Left ventricle myocardium inferior (tissue), 1 donor: ENCODE measurements around the gene TIGD6. TPM values are rescaled to one million over a fixed set of nuclear protein-coding genes. Genes with fewer than 3 reads are reported as not detected.

ENCODE experiments used
- DNase-seq: peaks from one replicate; pipeline ENCODE4 v3.0.0-alpha.2; 2020
- H3K27ac ChIP-seq: fragments of 200-600 bp; replicated peaks from 2 replicates; pipeline ENCODE4 v1.8.0; 2021
- H3K27me3 ChIP-seq: fragments of 200-600 bp; 2 replicates; pipeline ENCODE4 v1.8.0; 2021; ENCODE audit warnings: low read depth
- H3K36me3 ChIP-seq: fragments of 200-600 bp; 2 replicates; pipeline ENCODE4 v1.8.0; 2021
- H3K4me1 ChIP-seq: fragments of 200-600 bp; 2 replicates; pipeline ENCODE4 v1.8.0; 2021
- H3K4me3 ChIP-seq: fragments of 200-600 bp; 2 replicates; pipeline ENCODE4 v1.8.0; 2021; ENCODE audit warnings: mild to moderate bottlenecking, moderate library complexity
- H3K9me3 ChIP-seq: fragments of 200-600 bp; replicated peaks from 2 replicates; pipeline ENCODE4 v1.8.0; 2021
- CTCF ChIP-seq: fragments of 200-600 bp; IDR thresholded peaks from 2 replicates; pipeline ENCODE4 v1.8.0; 2021; ENCODE audit warnings: antibody characterized with exemption, mild to moderate bottlenecking, borderline replicate concordance
- intact Hi-C: fragments of 100-400 bp; cut with micrococcal nuclease; formaldehyde crosslinking; loops from one replicate; pipeline ENCODE4 v1.11.0; 2022
- total RNA-seq: library from RNA; stranded (reverse); fragmentation: NEBNext Ultra II Directional; extraction: Animal tissue kit (Norgen Biotek cat#: 25700); gene quantifications from one replicate; pipeline ENCODE4 v1.2.1, GENCODE V29; 2021
- donor health status: DM: no; HTN: yes; CAD: no; lungs with severe emphysema.

Gene TIGD6
- total RNA-seq, 1 donor from 2014 or later, result 2.8 TPM

GRCh38 chr5:149999359-149999758, 1.1 kb downstream of the TIGD6 start:
- Histone ChIP-seq H3K9me3 (no peaks in the 10 kb centered on the region), H3K27ac (peak overlapping the region; percentile 95), H3K4me1 (peaks cover 51% of the 10 kb centered on the region), H3K4me3 (peak overlapping the region; percentile 97), H3K27me3 (no peaks in the 10 kb centered on the region), H3K36me3 (peaks cover 6% of the 10 kb centered on the region)
- no peak for TF ChIP-seq CTCF
- DNase-seq, result no peak
- intact Hi-C loops, result loop anchor here (10.0 kb wide), 1 partner anchor 165 kb away; no protein-coding TSS in a partner anchor

- intact Hi-C loops, result loop anchor here (10.0 kb wide), 1 partner anchor 163 kb away; no protein-coding TSS in a partner anchor
- Histone ChIP-seq H3K9me3 (no peaks in the 10 kb centered on the region), H3K27me3 (no peaks in the 10 kb centered on the region), H3K4me1 (peaks cover 55% of the 10 kb centered on the region), H3K4me3 (no peak overlapping the region), H3K36me3 (peaks cover 6% of the 10 kb centered on the region), H3K27ac (no peak overlapping the region)
- no peak for TF ChIP-seq CTCF
- DNase-seq, result no peak
These were observed 2.2 kb downstream of the TIGD6 start for GRCh38 chr5:149998281-149998680.

GRCh38 chr5:149996205-149996890, 4.1 kb downstream of the TIGD6 start:
- no peak overlapping the region for H3K27ac ChIP-seq
- peaks cover 6% of the 10 kb centered on the region for H3K36me3 ChIP-seq
- H3K9me3 ChIP-seq, result no peaks in the 10 kb centered on the region
- no peaks in the 10 kb centered on the region for H3K27me3 ChIP-seq
- intact Hi-C loops, result loop anchor here (10.0 kb wide), 1 partner anchor 162 kb away; no protein-coding TSS in a partner anchor
- peaks cover 35% of the 10 kb centered on the region for H3K4me1 ChIP-seq
- no peak overlapping the region for H3K4me3 ChIP-seq
- no peak for TF ChIP-seq CTCF
- DNase-seq, result no peak

- H3K27me3 ChIP-seq, result no peaks in the 10 kb centered on the region
- H3K36me3 ChIP-seq, result peaks cover 6% of the 10 kb centered on the region
- H3K4me1 ChIP-seq, result peaks cover 29% of the 10 kb centered on the region
- intact Hi-C loops, result loop anchor here (10.0 kb wide), 1 partner anchor 161 kb away; no protein-coding TSS in a partner anchor
- DNase-seq, result no peak
- H3K27ac ChIP-seq, result no peak overlapping the region
- TF ChIP-seq CTCF, result no peak
- H3K4me3 ChIP-seq, result no peak overlapping the region
- no peaks in the 10 kb centered on the region for H3K9me3 ChIP-seq
These were observed 4.9 kb downstream of the TIGD6 start for GRCh38 chr5:149995385-149996204.

GRCh38 chr5:149993471-149993870, 7.0 kb downstream of the TIGD6 start:
- no peak overlapping the region for H3K27ac ChIP-seq
- no peak for DNase-seq
- intact Hi-C loops, result loop anchor here (10.0 kb wide), 1 partner anchor 159 kb away; no protein-coding TSS in a partner anchor
- TF ChIP-seq CTCF, result no peak
- H3K36me3 ChIP-seq, result peaks cover 6% of the 10 kb centered on the region
- peaks cover 13% of the 10 kb centered on the region for H3K4me1 ChIP-seq
- no peaks in the 10 kb centered on the region for H3K9me3 ChIP-seq
- no peaks in the 10 kb centered on the region for H3K27me3 ChIP-seq
- H3K4me3 ChIP-seq, result no peak overlapping the region
